Astrocyte (in vitro differentiated cells and primary cell): Measurements from ENCODE around the gene KIAA1328. TPM values are rescaled to one million over a fixed set of nuclear protein-coding genes. Genes with fewer than 3 reads are reported as not detected.
"Not testable (repeated sequence)": the region's sequence is repeated elsewhere in the genome, so short reads cannot be mapped to it uniquely, and the experiment has no call there.

Experiments used
- DNase-seq: peaks from one replicate; pipeline ENCODE4 v3.0.0-alpha.2; 2010; ENCODE audit warnings: low read depth
- FAIRE-seq: peaks from 2 replicates; lab custom pipeline; 2011; peaks lifted over from hg19 to GRCh38; lab: Jason Lieb, UNC
- H2AFZ ChIP-seq: 2 replicates; pipeline ENCODE4 v1.6.0; 2012; ENCODE audit warnings: low read depth, low read length, inconsistent platforms
- H3K27ac ChIP-seq: 2 replicates; pipeline ENCODE4 v1.5.1; 2011; ENCODE audit warnings: low read depth, low read length, inconsistent platforms
- H3K27me3 ChIP-seq: 2 replicates; pipeline ENCODE4 v1.6.0; 2011; ENCODE audit warnings: low read length, inconsistent platforms; ENCODE audit not compliant: insufficient read depth
- H3K36me3 ChIP-seq: 2 replicates; pipeline ENCODE4 v1.5.1; 2011; ENCODE audit warnings: low read length, inconsistent platforms; ENCODE audit not compliant: insufficient read depth
- H3K4me1 ChIP-seq: 2 replicates; pipeline ENCODE4 v1.5.1; 2011; ENCODE audit warnings: low read length, inconsistent platforms; ENCODE audit not compliant: insufficient read depth
- H3K4me2 ChIP-seq: 2 replicates; pipeline ENCODE4 v1.6.0; 2012; ENCODE audit warnings: low read length, inconsistent platforms
- H3K4me3 ChIP-seq: 2 replicates; pipeline ENCODE4 v1.5.1; 2011; ENCODE audit warnings: low read depth, mild to moderate bottlenecking, low read length, inconsistent platforms; ENCODE audit not compliant: insufficient read depth
- H3K79me2 ChIP-seq: 2 replicates; pipeline ENCODE4 v1.6.0; 2012; ENCODE audit warnings: mild to moderate bottlenecking, low read length, inconsistent platforms; ENCODE audit not compliant: insufficient read depth
- H3K9ac ChIP-seq: 2 replicates; pipeline ENCODE4 v1.6.0; 2012; ENCODE audit warnings: mild to moderate bottlenecking, low read length, inconsistent platforms
- H3K9me3 ChIP-seq: 2 replicates; pipeline ENCODE4 v1.5.1; 2012; ENCODE audit warnings: low read depth, mild to moderate bottlenecking, low read length, inconsistent platforms; ENCODE audit not compliant: insufficient read depth
- H4K20me1 ChIP-seq: 2 replicates; pipeline ENCODE4 v1.6.0; 2012; ENCODE audit warnings: low read length, inconsistent platforms; ENCODE audit not compliant: insufficient read depth
- H3K27ac Mint-ChIP-seq: one replicate; pipeline ENCODE4 v1.8.0; 2021; ENCODE audit warnings: mild to moderate bottlenecking, mixed read lengths; ENCODE audit not compliant: unreplicated experiment
- H3K27me3 Mint-ChIP-seq: one replicate; pipeline ENCODE4 v1.8.0; 2021; ENCODE audit warnings: low read depth, mixed read lengths; ENCODE audit not compliant: unreplicated experiment
- H3K36me3 Mint-ChIP-seq: one replicate; pipeline ENCODE4 v1.8.0; 2021; ENCODE audit warnings: low read depth, mixed read lengths; ENCODE audit not compliant: unreplicated experiment
- H3K4me1 Mint-ChIP-seq: one replicate; pipeline ENCODE4 v1.8.0; 2021; ENCODE audit warnings: low read depth, mixed read lengths; ENCODE audit not compliant: unreplicated experiment
- H3K4me3 Mint-ChIP-seq: one replicate; pipeline ENCODE4 v1.8.0; 2021; ENCODE audit warnings: mild to moderate bottlenecking, moderate library complexity, mixed read lengths; ENCODE audit not compliant: unreplicated experiment
- H3K9me3 Mint-ChIP-seq: one replicate; pipeline ENCODE4 v1.8.0; 2021; ENCODE audit warnings: mild to moderate bottlenecking, mixed read lengths; ENCODE audit not compliant: unreplicated experiment
- EZH2 ChIP-seq: IDR thresholded peaks from 2 replicates; pipeline ENCODE4 v1.6.1; 2012; ENCODE audit warnings: mild to moderate bottlenecking, low read length, inconsistent platforms; ENCODE audit not compliant: insufficient read depth
- total RNA-seq: library from RNA; stranded (reverse); gene quantifications from 2 replicates; pipeline ENCODE4 v1.2.1, GENCODE V29; 2021
- TF ChIP-seq, protein P1 (sequence below): IDR thresholded peaks from 2 replicates; pipeline ENCODE4 v1.5.1; 2011; ENCODE audit warnings: low read depth, mild to moderate bottlenecking, inconsistent platforms, low read length, moderate library complexity; ENCODE audit not compliant: insufficient read depth

KIAA1328 gene
- total RNA-seq, 1 donor from 2014 or later, result 3.7 TPM

DNA sequence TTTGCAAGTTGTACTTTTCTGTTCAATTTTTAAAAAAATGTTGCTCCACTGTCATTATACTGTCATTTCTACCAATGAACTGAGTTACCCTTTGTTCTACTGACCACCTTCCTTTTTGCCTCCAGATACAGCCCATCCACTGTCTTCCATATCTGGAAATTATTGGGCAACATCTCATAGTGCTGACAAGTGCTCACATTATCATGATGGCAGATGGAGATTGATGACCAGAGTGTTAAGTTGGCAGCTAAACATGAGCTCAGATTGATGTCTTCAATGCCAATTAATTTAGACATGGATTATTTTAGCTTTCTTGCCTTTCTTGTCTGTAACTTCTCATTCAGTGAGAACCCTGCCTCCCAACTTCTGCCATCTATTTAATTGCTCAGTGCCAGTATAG is 76.6 kb downstream of the KIAA1328 start:
- H3K27ac ChIP-seq, result no peak overlapping the region
- no peak overlapping the region for H3K4me3 ChIP-seq
- no peaks in the 10 kb centered on the region for H3K9me3 ChIP-seq
- Mint-ChIP-seq H3K4me3 (no peak overlapping the region), H3K9me3 (no peaks in the 10 kb centered on the region), H3K27ac (no peak overlapping the region), H3K27me3 (no peaks in the 10 kb centered on the region), H3K36me3 (no peaks in the 10 kb centered on the region), H3K4me1 (no peaks in the 10 kb centered on the region)
- H4K20me1 ChIP-seq, result no peaks in the 10 kb centered on the region
- no peaks in the 10 kb centered on the region for H3K79me2 ChIP-seq
- H3K4me2 ChIP-seq, result no peak overlapping the region
- no peaks in the 10 kb centered on the region for H3K4me1 ChIP-seq
- FAIRE-seq (no peak), DNase-seq (no peak)
- TF ChIP-seq, protein P1, sequence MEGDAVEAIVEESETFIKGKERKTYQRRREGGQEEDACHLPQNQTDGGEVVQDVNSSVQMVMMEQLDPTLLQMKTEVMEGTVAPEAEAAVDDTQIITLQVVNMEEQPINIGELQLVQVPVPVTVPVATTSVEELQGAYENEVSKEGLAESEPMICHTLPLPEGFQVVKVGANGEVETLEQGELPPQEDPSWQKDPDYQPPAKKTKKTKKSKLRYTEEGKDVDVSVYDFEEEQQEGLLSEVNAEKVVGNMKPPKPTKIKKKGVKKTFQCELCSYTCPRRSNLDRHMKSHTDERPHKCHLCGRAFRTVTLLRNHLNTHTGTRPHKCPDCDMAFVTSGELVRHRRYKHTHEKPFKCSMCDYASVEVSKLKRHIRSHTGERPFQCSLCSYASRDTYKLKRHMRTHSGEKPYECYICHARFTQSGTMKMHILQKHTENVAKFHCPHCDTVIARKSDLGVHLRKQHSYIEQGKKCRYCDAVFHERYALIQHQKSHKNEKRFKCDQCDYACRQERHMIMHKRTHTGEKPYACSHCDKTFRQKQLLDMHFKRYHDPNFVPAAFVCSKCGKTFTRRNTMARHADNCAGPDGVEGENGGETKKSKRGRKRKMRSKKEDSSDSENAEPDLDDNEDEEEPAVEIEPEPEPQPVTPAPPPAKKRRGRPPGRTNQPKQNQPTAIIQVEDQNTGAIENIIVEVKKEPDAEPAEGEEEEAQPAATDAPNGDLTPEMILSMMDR, result no peak
- TF ChIP-seq EZH2, result no peak
- H3K9ac ChIP-seq, result no peak overlapping the region
- no peaks in the 10 kb centered on the region for H3K27me3 ChIP-seq
- H2AFZ ChIP-seq, result no peak overlapping the region
- no peaks in the 10 kb centered on the region for H3K36me3 ChIP-seq

DNA sequence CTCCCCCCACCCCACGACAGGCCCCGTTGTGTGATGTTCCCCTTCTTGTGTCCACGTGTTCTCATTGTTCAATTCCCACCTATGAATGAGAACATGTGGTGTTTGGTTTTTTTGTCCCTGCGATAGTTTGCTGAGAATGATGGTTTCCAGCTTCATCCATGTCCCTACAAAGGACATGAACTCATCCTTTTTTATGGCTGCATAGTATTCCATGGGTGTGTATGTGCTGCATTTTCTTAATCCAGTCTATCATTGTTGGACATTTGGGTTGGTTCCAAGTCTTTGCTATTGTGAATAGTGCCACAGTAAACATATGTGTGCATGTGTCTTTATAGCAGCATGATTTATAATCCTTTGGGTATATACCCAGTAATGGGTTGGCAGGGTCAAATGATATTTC is 80.4 kb downstream of the KIAA1328 start:
- not testable (repeated sequence) for H3K4me2 ChIP-seq, H3K9me3 ChIP-seq, H3K27me3 ChIP-seq, FAIRE-seq, H3K27ac Mint-ChIP-seq, H3K27me3 Mint-ChIP-seq, H3K9ac ChIP-seq, H3K4me1 Mint-ChIP-seq, DNase-seq, H2AFZ ChIP-seq, H3K9me3 Mint-ChIP-seq, H3K27ac ChIP-seq, H3K4me3 ChIP-seq, H3K79me2 ChIP-seq, H3K4me3 Mint-ChIP-seq, H3K36me3 Mint-ChIP-seq, H4K20me1 ChIP-seq, H3K4me1 ChIP-seq, H3K36me3 ChIP-seq

DNA sequence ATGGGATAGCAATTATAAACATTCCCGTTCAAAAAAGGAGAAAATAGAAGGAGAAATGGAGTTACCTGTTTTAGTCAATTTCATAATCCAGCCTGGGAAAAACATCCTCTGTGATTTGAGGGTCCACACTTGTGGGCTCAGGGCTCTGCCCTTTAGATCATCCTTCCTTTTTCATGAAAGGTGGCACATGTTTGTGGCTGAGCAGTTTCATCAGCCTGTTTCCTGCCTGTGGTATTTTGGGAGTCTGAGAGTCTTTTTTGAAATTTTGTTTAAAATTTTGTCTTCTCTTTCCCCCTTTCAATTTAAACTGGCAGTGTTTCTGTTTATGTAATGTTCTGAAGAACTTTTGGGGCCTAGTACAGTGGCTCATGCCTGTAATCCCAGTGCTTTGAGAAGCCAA is 84.0 kb downstream of the KIAA1328 start:
- Mint-ChIP-seq H3K36me3 (no peaks in the 10 kb centered on the region), H3K27me3 (no peaks in the 10 kb centered on the region), H3K4me1 (no peaks in the 10 kb centered on the region), H3K4me3 (no peak overlapping the region), H3K27ac (no peak overlapping the region), H3K9me3 (no peaks in the 10 kb centered on the region)
- Histone ChIP-seq H3K27me3 (no peaks in the 10 kb centered on the region), H3K4me1 (no peaks in the 10 kb centered on the region), H3K9me3 (no peaks in the 10 kb centered on the region), H3K36me3 (no peaks in the 10 kb centered on the region), H3K9ac (no peak overlapping the region), H4K20me1 (no peaks in the 10 kb centered on the region), H3K27ac (no peak overlapping the region), H2AFZ (no peak overlapping the region), H3K4me3 (no peak overlapping the region), H3K4me2 (no peak overlapping the region), H3K79me2 (no peaks in the 10 kb centered on the region)
- DNase-seq (no peak), FAIRE-seq (no peak)
- TF ChIP-seq, protein P1, result no peak
- no peak for TF ChIP-seq EZH2
